PC-3 (cell line): ENCODE measurements around the gene SMIM5.

ENCODE experiments used
- CTCF ChIP-seq: fragments of 300-600 bp; sonication (generic); conservative IDR thresholded peaks from 2 replicates; pipeline ENCODE4 v1.5.1; 2017; ENCODE audit warnings: antibody characterized with exemption, low read depth, mild to moderate bottlenecking, low read length
- EZH2 ChIP-seq: fragments of 300-600 bp; sonication (generic); IDR thresholded peaks from one replicate; pipeline ENCODE4 v1.6.1; 2017; ENCODE audit warnings: antibody characterized with exemption, mild to moderate bottlenecking, low read length; ENCODE audit not compliant: unreplicated experiment
- EZH2phosphoT487 ChIP-seq: fragments of 300-600 bp; sonication (generic); IDR thresholded peaks from 2 replicates; pipeline ENCODE4 v1.6.1; 2018; ENCODE audit warnings: mild to moderate bottlenecking, antibody characterized with exemption, low read length, borderline replicate concordance

DNA sequence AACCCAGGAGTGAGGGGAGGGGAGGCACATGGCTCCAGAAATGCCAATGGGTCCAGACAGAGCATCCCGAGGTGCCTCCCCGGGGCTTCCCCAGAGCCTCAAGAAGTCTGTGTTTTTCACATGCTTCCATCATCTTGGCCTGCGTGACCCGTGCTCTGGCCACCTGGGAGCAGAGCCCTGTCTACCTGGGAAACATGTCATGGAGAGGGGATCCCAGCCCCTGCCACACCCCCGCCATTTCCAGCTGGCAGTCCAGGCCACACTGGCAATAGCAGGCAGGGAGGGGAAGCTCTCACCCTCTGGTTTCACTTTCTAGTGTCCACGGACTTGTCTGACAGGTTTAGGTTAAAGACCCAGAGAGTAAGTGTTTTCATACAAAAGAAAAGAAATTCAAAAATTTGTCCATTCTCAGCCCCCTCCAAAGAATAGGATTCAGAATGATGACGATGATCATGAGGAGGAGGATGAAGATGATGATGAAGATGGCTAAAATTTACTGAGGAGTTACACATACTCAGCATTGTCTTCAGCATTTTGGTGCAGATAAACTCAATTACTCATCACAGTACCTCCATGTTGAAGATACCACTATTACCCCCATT, 9.0 kb downstream of the SMIM5 start:
- TF ChIP-seq CTCF = no peak
- no peak for TF ChIP-seq EZH2
- TF ChIP-seq EZH2phosphoT487 = no peak
